ENCODE measurements around the gene SNTG2. TPM values are rescaled to one million over a fixed set of nuclear protein-coding genes. Genes with fewer than 3 reads are reported as not detected.

The SNTG2 gene
- total RNA-seq, 2 donors from 2014 or later, result 4.1 to 11.9 TPM

- Histone ChIP-seq H3K9me3 (ENCODE audit: control insufficient read depth, low read length) (peaks cover 17% of the 10 kb centered on the region), H3K9ac (ENCODE audit: extremely low read depth, low read length, poor library complexity, severe bottlenecking) (no peak overlapping the region), H3K4me1 (ENCODE audit: control insufficient read depth, insufficient read depth, low read length) (no peaks in the 10 kb centered on the region), H3K4me3 (ENCODE audit: low read length) (no peak overlapping the region), H3K27me3 (ENCODE audit: control insufficient read depth, insufficient read depth, low read length, poor library complexity, severe bottlenecking) (peaks cover 8% of the 10 kb centered on the region), H3K27ac (ENCODE audit: low read depth, low read length) (no peak overlapping the region), H3K36me3 (ENCODE audit: control insufficient read depth, insufficient read depth, low read length) (no peaks in the 10 kb centered on the region)
- H3K27me3 Mint-ChIP-seq (ENCODE audit: insufficient read depth), result no peaks in the 10 kb centered on the region
- TF ChIP-seq, protein P1, sequence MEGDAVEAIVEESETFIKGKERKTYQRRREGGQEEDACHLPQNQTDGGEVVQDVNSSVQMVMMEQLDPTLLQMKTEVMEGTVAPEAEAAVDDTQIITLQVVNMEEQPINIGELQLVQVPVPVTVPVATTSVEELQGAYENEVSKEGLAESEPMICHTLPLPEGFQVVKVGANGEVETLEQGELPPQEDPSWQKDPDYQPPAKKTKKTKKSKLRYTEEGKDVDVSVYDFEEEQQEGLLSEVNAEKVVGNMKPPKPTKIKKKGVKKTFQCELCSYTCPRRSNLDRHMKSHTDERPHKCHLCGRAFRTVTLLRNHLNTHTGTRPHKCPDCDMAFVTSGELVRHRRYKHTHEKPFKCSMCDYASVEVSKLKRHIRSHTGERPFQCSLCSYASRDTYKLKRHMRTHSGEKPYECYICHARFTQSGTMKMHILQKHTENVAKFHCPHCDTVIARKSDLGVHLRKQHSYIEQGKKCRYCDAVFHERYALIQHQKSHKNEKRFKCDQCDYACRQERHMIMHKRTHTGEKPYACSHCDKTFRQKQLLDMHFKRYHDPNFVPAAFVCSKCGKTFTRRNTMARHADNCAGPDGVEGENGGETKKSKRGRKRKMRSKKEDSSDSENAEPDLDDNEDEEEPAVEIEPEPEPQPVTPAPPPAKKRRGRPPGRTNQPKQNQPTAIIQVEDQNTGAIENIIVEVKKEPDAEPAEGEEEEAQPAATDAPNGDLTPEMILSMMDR (conservative IDR thresholded peaks at IDR 0.05), result no peak
- no peak overlapping the region for H3K27ac Mint-ChIP-seq
- H3K36me3 Mint-ChIP-seq (ENCODE audit: low read depth), result no peaks in the 10 kb centered on the region
- no peak for DNase-seq
- H3K4me1 Mint-ChIP-seq, result no peaks in the 10 kb centered on the region
- H3K9me3 Mint-ChIP-seq, result peaks cover 9% of the 10 kb centered on the region
- 88% methylated on average over 9 to 11 of the region's 11 CpGs for WGBS, 2 experiments (ENCODE audit: insufficient coverage in 1 of 2, insufficient read length in 1 of 2)
- H3K4me3 Mint-ChIP-seq, result no peak overlapping the region
These were observed 273.1 kb downstream of the SNTG2 start for GRCh38 chr2:1223791-1224190.

- TF ChIP-seq, protein P1 (conservative IDR thresholded peaks at IDR 0.05), result no peak
- no peak for DNase-seq
- Mint-ChIP-seq H3K4me3 (no peak overlapping the region), H3K27ac (no peak overlapping the region), H3K27me3 (ENCODE audit: insufficient read depth) (no peaks in the 10 kb centered on the region), H3K9me3 (peaks cover 17% of the 10 kb centered on the region), H3K36me3 (ENCODE audit: low read depth) (peaks cover 4% of the 10 kb centered on the region), H3K4me1 (no peaks in the 10 kb centered on the region)
- no peak overlapping the region for H3K27ac ChIP-seq (ENCODE audit: low read depth, low read length)
- 86 to 93% methylated on average over 1 to 3 of the region's 3 CpGs for WGBS, 2 experiments (ENCODE audit: insufficient coverage in 1 of 2, insufficient read length in 1 of 2)
- H3K4me1 ChIP-seq (ENCODE audit: control insufficient read depth, insufficient read depth, low read length), result no peaks in the 10 kb centered on the region
- no peaks in the 10 kb centered on the region for H3K36me3 ChIP-seq (ENCODE audit: control insufficient read depth, insufficient read depth, low read length)
- peaks cover 16% of the 10 kb centered on the region for H3K9me3 ChIP-seq (ENCODE audit: control insufficient read depth, low read length)
- H3K27me3 ChIP-seq (ENCODE audit: control insufficient read depth, insufficient read depth, low read length, poor library complexity, severe bottlenecking), result peaks cover 8% of the 10 kb centered on the region
- no peak overlapping the region for H3K4me3 ChIP-seq (ENCODE audit: low read length)
- no peak overlapping the region for H3K9ac ChIP-seq (ENCODE audit: extremely low read depth, low read length, poor library complexity, severe bottlenecking)
These were observed 274.3 kb downstream of the SNTG2 start for GRCh38 chr2:1224901-1225300.

- H3K4me1 ChIP-seq (ENCODE audit: control insufficient read depth, insufficient read depth, low read length), result no peaks in the 10 kb centered on the region
- H3K4me1 Mint-ChIP-seq, result no peaks in the 10 kb centered on the region
- H3K27me3 Mint-ChIP-seq (ENCODE audit: insufficient read depth), result no peaks in the 10 kb centered on the region
- H3K36me3 Mint-ChIP-seq (ENCODE audit: low read depth), result peaks cover 13% of the 10 kb centered on the region
- no peaks in the 10 kb centered on the region for H3K9me3 ChIP-seq (ENCODE audit: control insufficient read depth, low read length)
- H3K4me3 Mint-ChIP-seq, result no peak overlapping the region
- H3K27me3 ChIP-seq (ENCODE audit: control insufficient read depth, insufficient read depth, low read length, poor library complexity, severe bottlenecking), result peaks cover 3% of the 10 kb centered on the region
- no peaks in the 10 kb centered on the region for H3K36me3 ChIP-seq (ENCODE audit: control insufficient read depth, insufficient read depth, low read length)
- H3K9ac ChIP-seq (ENCODE audit: extremely low read depth, low read length, poor library complexity, severe bottlenecking), result no peak overlapping the region
- H3K9me3 Mint-ChIP-seq, result peaks cover 23% of the 10 kb centered on the region
- 92 to 100% methylated on average over 2 to 3 of the region's 3 CpGs for WGBS, 2 experiments (ENCODE audit: insufficient coverage in 1 of 2, insufficient read length in 1 of 2)
- no peak for DNase-seq
- no peak overlapping the region for H3K27ac ChIP-seq (ENCODE audit: low read depth, low read length)
- no peak overlapping the region for H3K4me3 ChIP-seq (ENCODE audit: low read length)
- TF ChIP-seq, protein P1 (conservative IDR thresholded peaks at IDR 0.05), result no peak
- H3K27ac Mint-ChIP-seq, result no peak overlapping the region
These were observed 276.1 kb downstream of the SNTG2 start for GRCh38 chr2:1226766-1227165.

All from endodermal cell (in vitro differentiated cells).